Pancreas (tissue), 10 donors: ENCODE results near the gene CRYBG2. TPM values are rescaled to one million over a fixed set of nuclear protein-coding genes. Genes with fewer than 3 reads are reported as not detected.

Source experiments
- ATAC-seq, 4 donors: fragments of 200-7000 bp; cut with Tn5 transposase; one replicate each; pipeline versions ENCODE4 v1.8.0 to v1.9.1; 2020; ENCODE audit warnings: mild to moderate bottlenecking in 4 of 4, moderate library complexity in 4 of 4
- DNase-seq, 6 donors: peaks; one replicate each; pipeline ENCODE4 v3.0.0-alpha.2; 2020
- FAIRE-seq: peaks from 2 replicates; lab custom pipeline; 2012; peaks lifted over from hg19 to GRCh38; lab: Jason Lieb, UNC
- H3K27ac ChIP-seq, 4 donors: fragments of 200-600 bp; sonication (generic); 1 replicate in 3 of 4; 2 replicates in 1 of 4; pipeline versions ENCODE4 v1.5.0 to v1.8.0; 2020
- H3K27me3 ChIP-seq, 4 donors: fragments of 200-600 bp; one replicate each; pipeline ENCODE4 v1.8.0; 2021
- H3K36me3 ChIP-seq, 3 donors: fragments of 200-600 bp; sonication (generic) in 1 of 3; one replicate each; pipeline versions ENCODE4 v1.5.0 to v1.8.0; 2020 to 2021
- H3K4me1 ChIP-seq, 3 donors: fragments of 200-600 bp; one replicate each; pipeline ENCODE4 v1.8.0; 2021
- H3K4me3 ChIP-seq, 4 donors: fragments of 200-600 bp; sonication (generic) in 2 of 4; one replicate each; pipeline versions ENCODE4 v1.5.0 to v1.8.0; 2020 to 2021
- H3K9me3 ChIP-seq, 4 donors: fragments of 200-600 bp; one replicate each; pipeline ENCODE4 v1.8.0; 2021
- WGBS, 2 donors: extraction: QIAGEN DNeasy Blood & Tissue Kit; methylation state at CpG; one replicate each; pipeline ENCODE4 v1.1.7; 2013; 5-methylcytosine and 5-hydroxymethylcytosine counted together
- intact Hi-C, 3 donors: fragments of 100-400 bp; cut with DNase I; formaldehyde crosslinking; loops; one replicate each; pipeline versions ENCODE4 v1.11.1 to v1.14.2; 2022
- polyA plus RNA-seq, 2 donors: library from polyadenylated mRNA; stranded (reverse); fragments of 200-250 nt; gene quantifications; one replicate each; pipeline ENCODE4 v1.2.3, GENCODE V29; 2013
- total RNA-seq, 6 donors: library from RNA; stranded (reverse); fragmentation: NEBNext Ultra II Directional in 4 of 6; extraction: Animal tissue kit (Norgen Biotek cat#: 25700) in 4 of 6; gene quantifications; one replicate each; pipeline versions ENCODE4 v1.2.1 to v1.2.4, GENCODE V29; 2021 to 2023
- TF ChIP-seq, protein P1 (sequence below), 4 donors: fragments of 200-600 bp; sonication (generic) in 3 of 4; IDR thresholded peaks; one replicate each; pipeline versions ENCODE4 v1.5.0 to v1.8.0; 2021; ENCODE audit warnings: antibody characterized with exemption in 4 of 4
- donor health status: healthy with polysubstance abuse.
- donor health status: DM: no; HTN: no; CAD: no; lungs with moderate emphysema.
- donor health status: DM: no; HTN: no; CAD: no.
- donor health status: control.
- donor health status: control.
- donor health status: Bipolar disorder and iron deficiency.
- donor health status: DM: yes; HTN: yes; CAD: no.
- donor health status: DM: no; HTN: no; CAD: no.
- donor health status: DM: no; HTN: no; CAD: no.
- donor health status: DM: yes; HTN: yes; CAD: no.

CRYBG2 gene
- total and polyA plus RNA-seq, 8 donors, result 0.12 to 2.0 (median 0.60) TPM

GRCh38 chr1:26283871-26284596 is 69.9 kb downstream of the CRYBG2 start:
- no peaks in the 10 kb centered on the region for H3K36me3 ChIP-seq
- TF ChIP-seq, protein P1, sequence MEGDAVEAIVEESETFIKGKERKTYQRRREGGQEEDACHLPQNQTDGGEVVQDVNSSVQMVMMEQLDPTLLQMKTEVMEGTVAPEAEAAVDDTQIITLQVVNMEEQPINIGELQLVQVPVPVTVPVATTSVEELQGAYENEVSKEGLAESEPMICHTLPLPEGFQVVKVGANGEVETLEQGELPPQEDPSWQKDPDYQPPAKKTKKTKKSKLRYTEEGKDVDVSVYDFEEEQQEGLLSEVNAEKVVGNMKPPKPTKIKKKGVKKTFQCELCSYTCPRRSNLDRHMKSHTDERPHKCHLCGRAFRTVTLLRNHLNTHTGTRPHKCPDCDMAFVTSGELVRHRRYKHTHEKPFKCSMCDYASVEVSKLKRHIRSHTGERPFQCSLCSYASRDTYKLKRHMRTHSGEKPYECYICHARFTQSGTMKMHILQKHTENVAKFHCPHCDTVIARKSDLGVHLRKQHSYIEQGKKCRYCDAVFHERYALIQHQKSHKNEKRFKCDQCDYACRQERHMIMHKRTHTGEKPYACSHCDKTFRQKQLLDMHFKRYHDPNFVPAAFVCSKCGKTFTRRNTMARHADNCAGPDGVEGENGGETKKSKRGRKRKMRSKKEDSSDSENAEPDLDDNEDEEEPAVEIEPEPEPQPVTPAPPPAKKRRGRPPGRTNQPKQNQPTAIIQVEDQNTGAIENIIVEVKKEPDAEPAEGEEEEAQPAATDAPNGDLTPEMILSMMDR (IDR thresholded peaks at IDR 0.05), result no peak
- FAIRE-seq (no peak), ATAC-seq (no peak), DNase-seq (peak in 1 of 6 donors; percentile 55)
- H3K4me3 ChIP-seq, result no peak overlapping the region
- H3K9me3 ChIP-seq, result no peaks in the 10 kb centered on the region
- no peak overlapping the region for H3K27ac ChIP-seq
- no peaks in the 10 kb centered on the region for H3K27me3 ChIP-seq
- peaks cover 0 to 17% (median 2%) of the 10 kb centered on the region in 3 donors for H3K4me1 ChIP-seq
- intact Hi-C loops, result loop anchor here in 2 of 3 donors (2.0 to 5.0 kb wide), 2 partner anchors 13 to 38 kb away; no protein-coding TSS in a partner anchor
- 74 to 76% methylated on average over 12 of the region's 12 CpGs for WGBS, 2 donors

GRCh38 chr1:26283279-26283853 is 70.6 kb downstream of the CRYBG2 start:
- 64 to 72% methylated on average over 4 of the region's 4 CpGs for WGBS, 2 donors
- Histone ChIP-seq H3K27ac (no peak overlapping the region), H3K4me3 (no peak overlapping the region), H3K27me3 (no peaks in the 10 kb centered on the region), H3K9me3 (no peaks in the 10 kb centered on the region), H3K4me1 (peaks cover 5 to 24% (median 9%) of the 10 kb centered on the region in 3 donors), H3K36me3 (no peaks in the 10 kb centered on the region)
- intact Hi-C loops, result loop anchor here in 2 of 3 donors (2.0 to 5.0 kb wide), 2 partner anchors 13 to 39 kb away; no protein-coding TSS in a partner anchor
- TF ChIP-seq, protein P1 (IDR thresholded peaks at IDR 0.05), result no peak
- no peak for ATAC-seq
- FAIRE-seq, result no peak
- no peak for DNase-seq

DNA sequence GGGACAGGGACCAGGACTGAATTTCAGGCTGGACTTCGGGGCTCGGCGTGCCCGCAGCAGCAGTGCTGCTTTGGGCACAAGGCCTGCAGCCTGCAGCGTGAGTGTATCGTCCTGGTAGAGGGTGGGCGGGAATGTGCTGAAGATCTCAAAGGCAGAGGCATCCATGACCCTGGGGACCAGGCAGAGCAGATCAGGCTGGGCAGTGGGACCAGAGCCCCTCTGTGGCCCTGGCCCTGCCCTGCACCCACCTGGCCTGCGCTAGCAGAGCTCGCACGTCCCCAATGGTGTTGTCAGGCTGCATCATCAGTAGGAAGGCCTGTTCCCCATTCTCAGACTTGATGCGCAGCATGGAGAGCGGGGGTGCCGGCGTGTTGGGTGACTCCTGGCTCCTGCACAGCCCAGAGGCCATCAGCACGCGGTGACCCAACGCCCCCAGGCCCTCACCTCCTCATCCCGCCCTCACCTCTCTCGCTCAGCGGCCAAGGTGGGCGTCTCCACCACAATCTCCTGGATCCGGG is 71.5 kb downstream of the CRYBG2 start:
- Histone ChIP-seq H3K27ac (no peak overlapping the region), H3K36me3 (no peaks in the 10 kb centered on the region), H3K9me3 (no peaks in the 10 kb centered on the region), H3K27me3 (no peaks in the 10 kb centered on the region), H3K4me1 (peaks cover 14 to 33% (median 18%) of the 10 kb centered on the region in 3 donors), H3K4me3 (no peak overlapping the region)
- ATAC-seq (no peak), DNase-seq (peak in 1 of 6 donors; percentile 45), FAIRE-seq (no peak)
- intact Hi-C loops, result loop anchor here in 2 of 3 donors (2.0 to 5.0 kb wide), 2 partner anchors 14 to 40 kb away; no protein-coding TSS in a partner anchor
- TF ChIP-seq, protein P1 (IDR thresholded peaks at IDR 0.05), result no peak
- 82 to 83% methylated on average over 20 to 22 of the region's 22 CpGs for WGBS, 2 donors

DNA sequence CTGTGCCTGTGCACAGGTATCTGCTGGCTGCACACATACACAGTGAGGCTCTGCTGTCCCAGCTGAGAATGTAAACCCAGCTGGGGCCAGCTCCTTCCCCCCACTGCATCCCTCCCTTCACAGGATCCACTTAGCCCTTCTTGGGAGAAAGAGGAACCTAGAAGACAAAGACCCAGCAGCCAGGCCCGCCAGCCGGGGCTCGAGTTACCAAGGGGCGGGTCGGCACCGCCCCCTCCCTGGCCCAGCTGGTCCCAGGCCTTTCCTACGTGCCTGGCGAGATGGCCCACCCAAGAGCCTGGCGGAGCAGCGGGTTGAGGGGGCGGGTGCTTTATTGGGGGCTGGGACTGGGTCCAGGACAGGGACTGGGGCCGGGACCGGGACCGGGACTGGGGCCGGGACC is 72.0 kb downstream of the CRYBG2 start:
- Histone ChIP-seq H3K9me3 (no peaks in the 10 kb centered on the region), H3K4me1 (peaks cover 18 to 38% (median 23%) of the 10 kb centered on the region in 3 donors), H3K27ac (no peak overlapping the region), H3K4me3 (peak overlapping the region in 1 of 4 donors; percentile 3), H3K36me3 (no peaks in the 10 kb centered on the region), H3K27me3 (no peaks in the 10 kb centered on the region)
- DNase-seq (peak in 1 of 6 donors; percentile 59), ATAC-seq (no peak), FAIRE-seq (no peak)
- TF ChIP-seq, protein P1 (IDR thresholded peaks at IDR 0.05), result no peak
- intact Hi-C loops, result loop anchor here in 2 of 3 donors (2.0 to 5.0 kb wide), 2 partner anchors 15 to 40 kb away; no protein-coding TSS in a partner anchor
- WGBS, 2 donors, result 68 to 81% methylated on average over 14 to 15 of the region's 15 CpGs
